ENCODE data around the gene PDHB. TPM values are rescaled to one million over a fixed set of nuclear protein-coding genes. Genes with fewer than 3 reads are reported as not detected.

PDHB gene
- polyA plus RNA-seq, 3 donors: 30.5 to 125 (median 112) TPM

DNA sequence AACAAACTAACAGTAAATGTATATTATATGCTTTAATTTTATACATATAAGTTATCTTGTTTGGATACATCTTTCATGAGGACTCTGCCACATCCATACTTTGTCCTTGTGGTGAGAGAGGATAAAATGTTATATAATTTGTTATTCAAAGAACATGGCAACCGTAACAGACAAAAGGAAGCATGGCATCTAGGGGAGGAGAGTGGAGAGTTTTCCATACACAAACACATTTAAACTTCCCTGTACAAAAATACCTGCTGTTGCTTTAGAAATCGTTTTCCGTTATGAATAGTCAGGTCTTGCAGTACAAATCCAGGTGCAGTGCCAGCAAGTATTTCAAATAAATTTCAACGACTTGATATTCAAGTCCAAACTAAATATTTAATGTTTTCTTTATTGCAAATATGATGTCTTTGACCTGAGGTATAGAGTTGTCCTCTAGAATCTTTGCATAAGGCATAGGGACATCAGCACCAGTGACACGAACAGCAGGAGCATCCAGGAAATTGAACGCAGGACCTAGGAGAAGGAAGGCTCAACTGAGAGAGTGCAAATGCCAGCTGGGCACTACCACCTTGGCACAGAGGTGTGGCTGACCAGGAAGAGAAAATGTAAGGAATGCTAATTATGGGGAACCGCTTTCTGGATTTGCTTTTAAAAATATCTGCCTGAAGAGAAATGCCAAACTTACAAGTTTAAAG lies 5.8 kb downstream of the PDHB start:
- no peak overlapping the region for H2AFZ ChIP-seq (ENCODE audit: insufficient read depth, low read depth, low read length, poor library complexity, severe bottlenecking)
- 96% methylated on average over 4 of the region's 7 CpGs for WGBS (ENCODE audit: insufficient coverage)
- H3K4me1 Mint-ChIP-seq: peaks cover 6% of the 10 kb centered on the region
- H3K79me2 ChIP-seq (ENCODE audit: insufficient read depth, low read length): peaks cover 18% of the 10 kb centered on the region
- no peak overlapping the region for H3K4me2 ChIP-seq (replicated peaks; ENCODE audit: extremely low read depth, low read length, poor library complexity, severe bottlenecking)
- H3K27me3 Mint-ChIP-seq (ENCODE audit: low read depth in 3 of 3): peaks cover 0 to 1% (median 0%) of the 10 kb centered on the region in 3 donors
- H3K36me3 ChIP-seq (replicated peaks in 1 of 2; ENCODE audit: control insufficient read depth in 1 of 2, insufficient read depth in 2 of 2, low read length in 2 of 2): peaks cover 92 to 94% of the 10 kb centered on the region in 2 donors
- intact Hi-C loops (cut with micrococcal nuclease): no loop called here
- no peak overlapping the region for H3K27ac ChIP-seq (ENCODE audit: low read depth in 1 of 2, low read length in 2 of 2)
- TF ChIP-seq CTCF (IDR thresholded peaks at IDR 0.05): no peak
- no peak overlapping the region for H3K9ac ChIP-seq (ENCODE audit: insufficient read depth, low read length, poor library complexity, severe bottlenecking)
- no peak overlapping the region for H3K4me3 Mint-ChIP-seq
- no peaks in the 10 kb centered on the region for H3K9me3 ChIP-seq (replicated peaks in 1 of 2; ENCODE audit: control insufficient read depth in 1 of 2, insufficient read depth in 1 of 2, low read length in 2 of 2)
- H3K36me3 Mint-ChIP-seq: peaks cover 78 to 88% of the 10 kb centered on the region in 2 donors
- no peaks in the 10 kb centered on the region for H3K9me3 Mint-ChIP-seq
- no peak overlapping the region for H3K4me3 ChIP-seq (replicated peaks in 1 of 3; ENCODE audit: low read depth in 2 of 3, low read length in 3 of 3)
- H3K4me1 ChIP-seq (ENCODE audit: control insufficient read depth in 1 of 2, insufficient read depth in 2 of 2, low read length in 2 of 2): peaks cover 3 to 7% of the 10 kb centered on the region in 2 donors
- peaks cover 11% of the 10 kb centered on the region for H4K20me1 ChIP-seq (ENCODE audit: insufficient read depth, low read length)
- no peak for DNase-seq
- H3K27ac Mint-ChIP-seq: peak overlapping the region in 1 of 7 donors; percentile 8
- H3K27me3 ChIP-seq (ENCODE audit: control insufficient read depth in 2 of 2, insufficient read depth in 2 of 2, low read length in 2 of 2): no peaks in the 10 kb centered on the region

- no peak for TF ChIP-seq CTCF (IDR thresholded peaks at IDR 0.05)
- whole genome bisulfite sequencing (ENCODE audit: insufficient coverage): 80% methylated on average over 1 of the region's 2 CpGs
- H4K20me1 ChIP-seq (ENCODE audit: insufficient read depth, low read length): peaks cover 9% of the 10 kb centered on the region
- Mint-ChIP-seq H3K27me3 (ENCODE audit: low read depth in 3 of 3) (peaks cover 0 to 1% (median 0%) of the 10 kb centered on the region in 3 donors), H3K36me3 (peaks cover 84 to 95% of the 10 kb centered on the region in 2 donors), H3K27ac (no peak overlapping the region), H3K9me3 (no peaks in the 10 kb centered on the region), H3K4me1 (no peaks in the 10 kb centered on the region), H3K4me3 (no peak overlapping the region)
- no peaks in the 10 kb centered on the region for H3K4me1 ChIP-seq (ENCODE audit: control insufficient read depth in 1 of 2, insufficient read depth in 2 of 2, low read length in 2 of 2)
- peaks cover 97 to 100% of the 10 kb centered on the region in 2 donors for H3K36me3 ChIP-seq (replicated peaks in 1 of 2; ENCODE audit: control insufficient read depth in 1 of 2, insufficient read depth in 2 of 2, low read length in 2 of 2)
- no peaks in the 10 kb centered on the region for H3K79me2 ChIP-seq (ENCODE audit: insufficient read depth, low read length)
- H3K4me3 ChIP-seq (replicated peaks in 1 of 3; ENCODE audit: low read depth in 2 of 3, low read length in 3 of 3): no peak overlapping the region
- H3K9me3 ChIP-seq (replicated peaks in 1 of 2; ENCODE audit: control insufficient read depth in 1 of 2, insufficient read depth in 1 of 2, low read length in 2 of 2): no peaks in the 10 kb centered on the region
- DNase-seq: no peak
- H2AFZ ChIP-seq (ENCODE audit: insufficient read depth, low read depth, low read length, poor library complexity, severe bottlenecking): no peak overlapping the region
- H3K9ac ChIP-seq (ENCODE audit: insufficient read depth, low read length, poor library complexity, severe bottlenecking): no peak overlapping the region
- no peaks in the 10 kb centered on the region for H3K27me3 ChIP-seq (ENCODE audit: control insufficient read depth in 2 of 2, insufficient read depth in 2 of 2, low read length in 2 of 2)
- no peak overlapping the region for H3K4me2 ChIP-seq (replicated peaks; ENCODE audit: extremely low read depth, low read length, poor library complexity, severe bottlenecking)
- intact Hi-C loops (cut with micrococcal nuclease): no loop called here
- no peak overlapping the region for H3K27ac ChIP-seq (ENCODE audit: low read depth in 1 of 2, low read length in 2 of 2)
Observed at GRCh38 chr3:58425782-58426181, 7.8 kb downstream of the PDHB start.
